NT2/D1 (cell line): Measurements from ENCODE around the gene TGM2.

Experiments used
- SUZ12 ChIP-seq: IDR thresholded peaks from 2 replicates; pipeline ENCODE4 v1.6.1; 2011; ENCODE audit not compliant: insufficient read length, insufficient read depth; ENCODE audit errors: extremely low read depth
- YY1 ChIP-seq: IDR thresholded peaks from 2 replicates; pipeline ENCODE4 v1.6.1; 2011; ENCODE audit not compliant: insufficient read length, insufficient read depth
- ZNF274 ChIP-seq: IDR thresholded peaks from 2 replicates; pipeline ENCODE4 v1.6.1; 2011; ENCODE audit warnings: mild to moderate bottlenecking, low read depth, low read length

GRCh38 chr20:38119446-38119845 lies 45.6 kb downstream of the TGM2 start:
- TF ChIP-seq YY1 (no peak), ZNF274 (no peak), SUZ12 (no peak)
